Prostate gland (tissue), 2 donors: ENCODE measurements around the gene GGACT.

ENCODE experiments used
- CTCF ChIP-seq, 4 experiments: fragments of 200-600 bp in 2 of 4; fragments of 450-650 bp in 2 of 4; sonication (generic) in 2 of 4; IDR thresholded peaks; 1 replicate in 3 of 4; 2 replicates in 1 of 4; pipeline ENCODE4 v1.5.1; 2016 to 2019; ENCODE audit warnings: antibody characterized with exemption in 4 of 4, mild to moderate bottlenecking in 2 of 4, moderate library complexity in 2 of 4
- POLR2AphosphoS5 ChIP-seq: sonication (generic); formaldehyde crosslinking; IDR thresholded peaks from one replicate; pipeline ENCODE4 v1.6.1; 2017; ENCODE audit warnings: antibody characterized with exemption

GRCh38 chr13:100600915-100601314, 12.3 kb upstream of the GGACT start:
- no peak for TF ChIP-seq CTCF (IDR thresholded peaks at IDR 0.05)
- no peak for TF ChIP-seq POLR2AphosphoS5
